Heart left ventricle (tissue), 16 donors: ENCODE results near the gene USP9X. TPM values are rescaled to one million over a fixed set of nuclear protein-coding genes. Genes with fewer than 3 reads are reported as not detected.
A peak's percentile ranks its signal among the peaks of the same experiment; 100 is the strongest.

ENCODE experiments used
- ATAC-seq, 4 donors: fragments of 200-7000 bp; cut with Tn5 transposase; one replicate each; pipeline ENCODE4 v1.9.1; 2020 to 2022; ENCODE audit warnings: moderate library complexity in 4 of 4, mild to moderate bottlenecking in 3 of 4, moderate number of reproducible peaks in 1 of 4
- DNase-seq, 5 donors: peaks; one replicate each; pipeline ENCODE4 v3.0.0-alpha.2; 2020
- H3K27ac ChIP-seq, 12 donors: fragments of 200-600 bp; sonication (generic) in 4 of 12; one replicate each; pipeline versions ENCODE4 v1.5.0 to v1.8.0; 2016 to 2022; ENCODE audit warnings: mild to moderate bottlenecking in 2 of 12
- H3K27me3 ChIP-seq, 9 donors: fragments of 200-600 bp; sonication (generic) in 2 of 9; one replicate each; pipeline versions ENCODE4 v1.5.1 to v1.8.0; 2016 to 2022; ENCODE audit warnings: mild to moderate bottlenecking in 3 of 9
- H3K36me3 ChIP-seq, 9 donors: fragments of 200-600 bp; sonication (generic) in 2 of 9; one replicate each; pipeline versions ENCODE4 v1.5.0 to v1.8.0; 2018 to 2022; ENCODE audit warnings: mild to moderate bottlenecking in 2 of 9
- H3K4me1 ChIP-seq, 12 donors: fragments of 200-600 bp; sonication (generic) in 4 of 12; one replicate each; pipeline versions ENCODE4 v1.5.0 to v1.8.0; 2016 to 2022; ENCODE audit warnings: mild to moderate bottlenecking in 3 of 12
- H3K4me3 ChIP-seq, 12 donors: fragments of 200-600 bp; sonication (generic) in 4 of 12; one replicate each; pipeline versions ENCODE4 v1.5.0 to v1.8.0; 2017 to 2022; ENCODE audit warnings: mild to moderate bottlenecking in 9 of 12, moderate library complexity in 4 of 12
- H3K9me3 ChIP-seq, 12 donors: fragments of 200-600 bp; sonication (generic) in 4 of 12; one replicate each; pipeline versions ENCODE4 v1.5.0 to v1.8.0; 2016 to 2022; ENCODE audit warnings: mild to moderate bottlenecking in 1 of 12
- CTCF ChIP-seq, 12 donors: fragments of 200-600 bp; sonication (generic) in 4 of 12; IDR thresholded peaks; one replicate each; pipeline versions ENCODE4 v1.5.0 to v1.8.0; 2018 to 2022; ENCODE audit warnings: antibody characterized with exemption in 12 of 12, mild to moderate bottlenecking in 5 of 12
- POLR2A ChIP-seq, 2 donors: fragments of 450-650 bp; IDR thresholded peaks; one replicate each; pipeline ENCODE4 v1.6.1; 2017; ENCODE audit warnings: antibody characterized with exemption in 2 of 2, mild to moderate bottlenecking in 2 of 2, moderate library complexity in 2 of 2
- WGBS, 4 donors: extraction: QIAGEN DNeasy Blood & Tissue Kit in 2 of 4; methylation state at CpG; one replicate each; pipeline versions ENCODE4 v1.1.5 to v1.1.7; 2013 to 2018; 5-methylcytosine and 5-hydroxymethylcytosine counted together
- intact Hi-C, 10 donors: fragments of 100-400 bp; cut with DNase I; formaldehyde crosslinking; loops; one replicate each; pipeline versions ENCODE4 v1.11.1 to v1.14.2; 2022
- polyA plus RNA-seq, 2 donors: library from polyadenylated mRNA; stranded (reverse); fragments of 200-250 nt; gene quantifications; one replicate each; pipeline ENCODE4 v1.2.3, GENCODE V29; 2013
- total RNA-seq, 9 donors: library from RNA; depleted of rRNA in 2 of 9; stranded (reverse); fragments of >200 nt in 2 of 9; fragmentation: NEBNext Ultra II Directional in 3 of 9; extraction: Animal tissue kit (Norgen Biotek cat#: 25700) in 3 of 9; gene quantifications; one replicate each; pipeline versions ENCODE4 v1.1.0 to v1.2.4, GENCODE V29; 2016 to 2023
- donor health status: ischemic (EF 13 %, LVEDD 7.1; RV severe dilation, severe dysfunction).
- donor health status: healthy with polysubstance abuse.
- donor health status: DM: no; HTN: yes; CAD: no.
- donor health status: DM: no; HTN: no; CAD: no.
- donor health status: ischemic (EF 25% LVEDD 6.9; RV normal size, moderate dysfunction).
- donor health status: ischemic (EF 25% LVEDD 5.7; RV mildly dilated, moderate dysfunction).
- donor health status: healthy.
- donor health status: DM: yes; HTN: yes; CAD: no.
- donor health status: ischemic (EF 35%, LVEDD 5.7; RV mildly dilated, moderate dysfunction).
- donor health status: nonischemic (EF 11% LVEDD 7.7; RV severe dilation, severe dysfunction).
- donor health status: DM: yes; HTN: yes; CAD: no.
- donor health status: PGD.
- donor health status: ischemic (EF 29% LVEDD 5.4; RV normal size, mild dysfunction).
- donor health status: nonischemic (EF 23%, LVEDD 6.1; RV moderate dilation, normal function).

The USP9X gene
- total and polyA plus RNA-seq, 11 donors = 9.5 to 80.1 (median 66.4) TPM

DNA sequence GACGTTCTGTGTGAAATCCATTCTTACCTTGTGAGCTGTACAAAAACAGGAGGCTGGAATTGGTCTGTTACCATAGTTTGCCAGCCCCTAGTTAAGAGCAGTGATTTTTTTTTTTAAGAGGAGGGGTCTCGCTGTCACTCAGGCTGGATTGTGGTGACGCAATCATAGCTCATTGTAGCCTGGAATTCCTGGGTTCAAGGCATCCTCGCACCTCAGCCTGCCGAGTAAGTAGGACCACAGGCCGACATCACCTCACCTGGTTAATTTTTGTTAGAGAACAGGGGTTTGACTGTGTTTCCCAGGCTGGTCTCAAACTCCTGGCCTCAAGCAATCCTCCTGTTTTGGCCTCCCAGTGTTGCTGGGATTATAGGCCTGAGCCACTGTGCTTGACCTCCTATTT lies 7.5 kb downstream of the USP9X start:
- no peak for TF ChIP-seq POLR2A (IDR thresholded peaks at IDR 0.05)
- TF ChIP-seq CTCF (IDR thresholded peaks at IDR 0.05) = no peak
- no peak for DNase-seq
- peaks cover 0 to 5% (median 0%) of the 10 kb centered on the region in 9 donors for H3K27me3 ChIP-seq
- H3K36me3 ChIP-seq = peaks cover 0 to 6% (median 0%) of the 10 kb centered on the region in 9 donors
- H3K4me3 ChIP-seq = no peak overlapping the region
- 81 to 90% (median 86%) methylated on average over 6 of the region's 6 CpGs for WGBS, 4 donors
- H3K4me1 ChIP-seq = peaks cover 0 to 88% (median 51%) of the 10 kb centered on the region in 12 donors
- ATAC-seq = no peak
- H3K27ac ChIP-seq = no peak overlapping the region
- no peaks in the 10 kb centered on the region for H3K9me3 ChIP-seq
- intact Hi-C loops = no loop called here

DNA sequence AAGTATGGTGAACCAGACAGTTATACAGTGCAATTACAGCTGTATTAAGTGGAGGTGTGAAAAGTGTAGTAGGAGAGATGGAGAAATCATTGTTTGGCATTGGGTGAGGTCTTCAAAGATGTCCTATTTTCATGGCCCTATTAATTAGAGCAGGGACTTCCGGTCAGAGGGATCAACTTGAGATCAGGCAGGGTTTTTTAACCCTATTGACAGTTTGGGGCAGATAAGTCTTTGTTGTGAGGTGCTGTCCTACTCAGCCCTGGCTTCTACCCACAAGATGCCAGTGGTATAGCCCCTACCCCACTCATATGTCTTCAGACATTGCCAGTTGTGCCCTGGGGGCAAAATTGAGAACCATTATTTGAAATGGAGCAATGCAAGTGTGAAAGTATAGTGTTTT lies 9.9 kb downstream of the USP9X start:
- Histone ChIP-seq H3K27ac (no peak overlapping the region), H3K4me1 (peaks cover 0 to 74% (median 40%) of the 10 kb centered on the region in 12 donors), H3K4me3 (no peak overlapping the region), H3K36me3 (no peaks in the 10 kb centered on the region), H3K9me3 (no peaks in the 10 kb centered on the region), H3K27me3 (peaks cover 0 to 5% (median 0%) of the 10 kb centered on the region in 9 donors)
- WGBS, 4 donors = 28 to 72% (median 55%) methylated on average over 1 of the region's 1 CpG
- TF ChIP-seq CTCF (IDR thresholded peaks at IDR 0.05) (no peak), POLR2A (IDR thresholded peaks at IDR 0.05) (no peak)
- no peak for DNase-seq
- intact Hi-C loops = no loop called here
- no peak for ATAC-seq

DNA sequence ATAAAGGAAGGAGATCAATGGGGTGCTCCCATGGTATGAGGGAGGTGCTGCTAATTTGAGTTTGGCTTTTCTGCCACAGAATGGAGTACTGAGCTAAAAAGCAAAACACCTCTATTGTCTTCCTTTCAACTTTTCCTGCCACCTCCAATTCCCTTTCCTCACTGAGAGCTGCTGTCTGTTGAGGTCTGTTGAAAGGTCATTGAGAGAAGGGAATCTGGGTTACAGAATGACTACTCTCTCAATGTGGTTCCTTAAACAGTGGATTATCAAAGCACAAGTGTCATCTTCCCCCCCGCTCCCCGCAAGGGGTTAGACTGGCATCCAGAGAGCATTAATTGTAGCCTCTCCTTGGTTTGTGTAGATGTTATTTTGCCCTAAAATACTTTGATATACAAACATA lies 10.7 kb downstream of the USP9X start:
- intact Hi-C loops = no loop called here
- Histone ChIP-seq H3K27me3 (peaks cover 0 to 5% (median 0%) of the 10 kb centered on the region in 9 donors), H3K9me3 (no peaks in the 10 kb centered on the region), H3K4me1 (peaks cover 0 to 67% (median 35%) of the 10 kb centered on the region in 12 donors), H3K4me3 (no peak overlapping the region), H3K27ac (no peak overlapping the region), H3K36me3 (no peaks in the 10 kb centered on the region)
- TF ChIP-seq CTCF (IDR thresholded peaks at IDR 0.05) (no peak), POLR2A (IDR thresholded peaks at IDR 0.05) (no peak)
- 61 to 82% (median 70%) methylated on average over 2 of the region's 2 CpGs for WGBS, 4 donors
- ATAC-seq (peak in 1 of 4 donors; percentile 52), DNase-seq (no peak)

DNA sequence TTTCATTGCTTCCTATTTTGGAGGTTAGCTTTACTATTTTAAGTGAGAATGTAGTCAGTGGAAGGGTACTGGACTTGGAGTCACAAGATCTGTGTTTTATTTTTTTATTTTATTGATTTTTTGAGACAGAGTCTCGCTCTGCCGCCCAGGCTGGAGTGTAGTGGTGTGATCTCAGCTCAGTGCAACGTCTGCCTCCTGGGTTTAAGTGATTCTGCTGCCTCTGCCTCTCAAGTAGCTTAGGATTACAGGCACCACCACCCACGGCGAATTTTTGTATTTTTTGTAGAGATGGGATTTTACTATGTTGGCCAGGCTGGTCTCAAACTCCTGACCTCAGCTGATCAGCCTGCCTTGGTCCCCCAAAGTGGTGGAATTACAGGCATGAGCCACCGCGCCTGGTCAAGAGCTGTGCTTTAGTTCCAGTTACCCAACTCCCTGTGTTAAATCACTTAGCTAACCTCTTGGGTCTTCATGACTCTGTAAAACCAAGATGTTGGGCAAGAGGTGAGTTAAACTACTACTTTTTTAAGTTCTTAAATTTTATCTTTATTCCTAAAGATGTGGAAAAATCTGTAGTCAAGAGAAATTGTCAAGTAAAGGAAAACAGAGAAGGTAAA lies 11.2 kb downstream of the USP9X start:
- WGBS, 4 donors = 53 to 78% (median 68%) methylated on average over 6 to 7 of the region's 7 CpGs
- H3K36me3 ChIP-seq = no peaks in the 10 kb centered on the region
- H3K27ac ChIP-seq = no peak overlapping the region
- H3K4me3 ChIP-seq = no peak overlapping the region
- peaks cover 0 to 5% (median 0%) of the 10 kb centered on the region in 9 donors for H3K27me3 ChIP-seq
- no peak for TF ChIP-seq POLR2A (IDR thresholded peaks at IDR 0.05)
- no peak for TF ChIP-seq CTCF (IDR thresholded peaks at IDR 0.05)
- intact Hi-C loops = no loop called here
- ATAC-seq (no peak), DNase-seq (no peak)
- H3K9me3 ChIP-seq = no peaks in the 10 kb centered on the region
- H3K4me1 ChIP-seq = peaks cover 0 to 62% (median 31%) of the 10 kb centered on the region in 12 donors
